Type B pancreatic cell (in vitro differentiated cells): ENCODE data around the gene MSI2. TPM values are rescaled to one million over a fixed set of nuclear protein-coding genes. Genes with fewer than 3 reads are reported as not detected.

ENCODE experiments used
- DNase-seq: peaks from one replicate; pipeline ENCODE4 v3.0.0; 2021; ENCODE audit warnings: mixed read lengths; ENCODE audit not compliant: unreplicated experiment; ENCODE audit errors: extremely low spot score
- H3K27ac Mint-ChIP-seq: 2 replicates; pipeline ENCODE4 v1.8.0; 2021; ENCODE audit warnings: mild to moderate bottlenecking, mixed read lengths
- H3K27me3 Mint-ChIP-seq: 2 replicates; pipeline ENCODE4 v1.8.0; 2021; ENCODE audit warnings: mixed read lengths
- H3K36me3 Mint-ChIP-seq: 2 replicates; pipeline ENCODE4 v1.8.0; 2021; ENCODE audit warnings: mixed read lengths
- H3K4me1 Mint-ChIP-seq: one replicate; pipeline ENCODE4 v1.8.0; 2021; ENCODE audit warnings: mixed read lengths; ENCODE audit not compliant: unreplicated experiment
- H3K4me3 Mint-ChIP-seq: 2 replicates; pipeline ENCODE4 v1.8.0; 2021; ENCODE audit warnings: mild to moderate bottlenecking, mixed read lengths
- H3K9me3 Mint-ChIP-seq: 2 replicates; pipeline ENCODE4 v1.8.0; 2021; ENCODE audit warnings: mixed read lengths
- CTCF ChIP-seq: fragments of 200-600 bp; sonication (generic); conservative IDR thresholded peaks from 2 replicates; pipeline ENCODE4 v1.5.0; 2021; ENCODE audit warnings: antibody characterized with exemption, mild to moderate bottlenecking
- total RNA-seq: library from RNA; stranded (reverse); gene quantifications from 2 replicates; pipeline ENCODE4 v1.2.1, GENCODE V29; 2021; ENCODE audit warnings: low replicate concordance

MSI2 gene
- total RNA-seq, 1 donor from 2014 or later, result 158 TPM

- no peaks in the 10 kb centered on the region for H3K9me3 Mint-ChIP-seq
- H3K27me3 Mint-ChIP-seq, result no peaks in the 10 kb centered on the region
- no peak overlapping the region for H3K4me3 Mint-ChIP-seq
- no peak for DNase-seq
- H3K36me3 Mint-ChIP-seq, result peaks cover 20% of the 10 kb centered on the region
- no peak for TF ChIP-seq CTCF
- H3K4me1 Mint-ChIP-seq, result peaks cover 11% of the 10 kb centered on the region
- H3K27ac Mint-ChIP-seq, result no peak overlapping the region
Measured at GRCh38 chr17:57638284-57638683, 382.0 kb downstream of the MSI2 start.

- DNase-seq, result no peak
- H3K4me3 Mint-ChIP-seq, result no peak overlapping the region
- H3K36me3 Mint-ChIP-seq, result peaks cover 12% of the 10 kb centered on the region
- TF ChIP-seq CTCF, result no peak
- H3K4me1 Mint-ChIP-seq, result peaks cover 19% of the 10 kb centered on the region
- H3K9me3 Mint-ChIP-seq, result no peaks in the 10 kb centered on the region
- no peaks in the 10 kb centered on the region for H3K27me3 Mint-ChIP-seq
- no peak overlapping the region for H3K27ac Mint-ChIP-seq
Measured at GRCh38 chr17:57639381-57639780, 383.1 kb downstream of the MSI2 start.

- no peak overlapping the region for H3K4me3 Mint-ChIP-seq
- no peaks in the 10 kb centered on the region for H3K27me3 Mint-ChIP-seq
- no peaks in the 10 kb centered on the region for H3K9me3 Mint-ChIP-seq
- H3K27ac Mint-ChIP-seq, result no peak overlapping the region
- H3K4me1 Mint-ChIP-seq, result peaks cover 20% of the 10 kb centered on the region
- no peak for TF ChIP-seq CTCF
- peaks cover 8% of the 10 kb centered on the region for H3K36me3 Mint-ChIP-seq
- no peak for DNase-seq
Measured at GRCh38 chr17:57640079-57640478, 383.8 kb downstream of the MSI2 start.

- Mint-ChIP-seq H3K4me3 (no peak overlapping the region), H3K4me1 (peaks cover 15% of the 10 kb centered on the region), H3K9me3 (no peaks in the 10 kb centered on the region), H3K27me3 (no peaks in the 10 kb centered on the region), H3K36me3 (peaks cover 8% of the 10 kb centered on the region), H3K27ac (no peak overlapping the region)
- DNase-seq, result no peak
- no peak for TF ChIP-seq CTCF
Measured at GRCh38 chr17:57641761-57642160, 385.4 kb downstream of the MSI2 start.

GRCh38 chr17:57643062-57643461 is 386.7 kb downstream of the MSI2 start:
- peaks cover 8% of the 10 kb centered on the region for H3K36me3 Mint-ChIP-seq
- H3K9me3 Mint-ChIP-seq, result no peaks in the 10 kb centered on the region
- no peak overlapping the region for H3K4me3 Mint-ChIP-seq
- no peak overlapping the region for H3K27ac Mint-ChIP-seq
- H3K27me3 Mint-ChIP-seq, result no peaks in the 10 kb centered on the region
- no peak for TF ChIP-seq CTCF
- DNase-seq, result no peak
- H3K4me1 Mint-ChIP-seq, result peaks cover 8% of the 10 kb centered on the region

GRCh38 chr17:57644326-57644725 is 388.0 kb downstream of the MSI2 start:
- Mint-ChIP-seq H3K4me3 (no peak overlapping the region), H3K36me3 (peaks cover 8% of the 10 kb centered on the region), H3K27ac (no peak overlapping the region), H3K9me3 (no peaks in the 10 kb centered on the region), H3K4me1 (peaks cover 8% of the 10 kb centered on the region), H3K27me3 (no peaks in the 10 kb centered on the region)
- TF ChIP-seq CTCF, result no peak
- no peak for DNase-seq
